ENCODE results near the gene RAB11FIP4. TPM values are rescaled to one million over a fixed set of nuclear protein-coding genes. Genes with fewer than 3 reads are reported as not detected.

RAB11FIP4 gene
- total and polyA plus RNA-seq, 9 of the 15 experiments (the other 6 are each of a cell fraction or from before 2014, with no cell fraction given): 0.62 to 16.6 (median 8.9) TPM

DNA sequence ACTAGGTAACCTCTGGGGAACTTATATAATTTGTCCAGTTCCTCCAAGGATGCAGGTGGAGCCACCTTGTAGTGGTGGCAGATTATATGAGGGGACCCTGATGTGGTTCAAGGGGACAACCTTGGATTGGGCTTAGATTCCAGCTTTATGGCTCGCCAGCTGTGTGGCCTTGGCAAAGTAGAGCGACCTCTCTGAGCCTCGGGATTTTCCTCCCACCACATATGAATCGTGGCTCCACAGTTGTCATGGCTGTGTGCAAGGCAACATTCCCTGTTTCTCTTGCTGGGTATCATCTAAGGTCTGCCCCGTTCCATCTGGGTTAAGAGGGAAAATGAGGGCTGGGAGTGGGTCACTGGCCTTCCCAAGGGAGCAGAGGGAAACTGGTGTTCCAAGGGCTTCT, 104.6 kb downstream of the RAB11FIP4 start:
- CTCF ChIA-PET (ENCODE audit: low intra/inter-chr PET ratio): no interaction called here
- 43% methylated on average over 4 of the region's 5 CpGs for WGBS (ENCODE audit: insufficient coverage, low coverage, missing lambda C conversion rate)
- no peak overlapping the region for H2AFZ ChIP-seq (ENCODE audit: low read depth, low read length)
- TF ChIP-seq ZFP36 (IDR thresholded peaks at IDR 0.05; ENCODE audit: low read depth, low read length, partially characterized antibody) (peak; percentile 75), POLR3A (IDR thresholded peaks at IDR 0.05; ENCODE audit: borderline replicate concordance, extremely low read depth, insufficient read depth, insufficient read length) (no peak), ZBTB1 (CRISPR knock-in tag; IDR thresholded peaks at IDR 0.05; ENCODE audit: borderline replicate concordance, low read depth) (no peak), POU5F1 (IDR thresholded peaks at IDR 0.05; ENCODE audit: borderline replicate concordance, low read depth, low read length, partially characterized antibody) (no peak), BCOR (IDR thresholded peaks at IDR 0.05) (peak; percentile 65; the same call in 1 of the 2 replicates), HSF4 (CRISPR knock-in tag; IDR thresholded peaks at IDR 0.05; ENCODE audit: borderline replicate concordance) (no peak), KDM1A (IDR thresholded peaks at IDR 0.05) (peak in 1 of 2 experiments; percentile 55; a peak in 2 of 4 replicates), TAF9B (IDR thresholded peaks at IDR 0.05; ENCODE audit: partially characterized antibody) (no peak), ZNF79 (CRISPR knock-in tag; IDR thresholded peaks at IDR 0.05; ENCODE audit: low read depth) (no peak), ZC3H8 (IDR thresholded peaks at IDR 0.05) (no peak), MYNN (IDR thresholded peaks at IDR 0.05) (no peak), MYNN (CRISPR knock-in tag; IDR thresholded peaks at IDR 0.05) (no peak), ZKSCAN1 (IDR thresholded peaks at IDR 0.05; ENCODE audit: low read depth, low read length) (no peak), RBM25 (IDR thresholded peaks at IDR 0.05; ENCODE audit: low read depth, low read length, severe bottlenecking) (peak; percentile 95), CBX1 (IDR thresholded peaks at IDR 0.05; ENCODE audit: low read depth) (0 out of 2 replicates have a peak, but pooled peaks have one; percentile 37)
- TF ChIP-seq, protein P1, sequence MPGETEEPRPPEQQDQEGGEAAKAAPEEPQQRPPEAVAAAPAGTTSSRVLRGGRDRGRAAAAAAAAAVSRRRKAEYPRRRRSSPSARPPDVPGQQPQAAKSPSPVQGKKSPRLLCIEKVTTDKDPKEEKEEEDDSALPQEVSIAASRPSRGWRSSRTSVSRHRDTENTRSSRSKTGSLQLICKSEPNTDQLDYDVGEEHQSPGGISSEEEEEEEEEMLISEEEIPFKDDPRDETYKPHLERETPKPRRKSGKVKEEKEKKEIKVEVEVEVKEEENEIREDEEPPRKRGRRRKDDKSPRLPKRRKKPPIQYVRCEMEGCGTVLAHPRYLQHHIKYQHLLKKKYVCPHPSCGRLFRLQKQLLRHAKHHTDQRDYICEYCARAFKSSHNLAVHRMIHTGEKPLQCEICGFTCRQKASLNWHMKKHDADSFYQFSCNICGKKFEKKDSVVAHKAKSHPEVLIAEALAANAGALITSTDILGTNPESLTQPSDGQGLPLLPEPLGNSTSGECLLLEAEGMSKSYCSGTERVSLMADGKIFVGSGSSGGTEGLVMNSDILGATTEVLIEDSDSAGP (CRISPR knock-in tag; IDR thresholded peaks at IDR 0.05): no peak
- TF ChIP-seq, protein P2, sequence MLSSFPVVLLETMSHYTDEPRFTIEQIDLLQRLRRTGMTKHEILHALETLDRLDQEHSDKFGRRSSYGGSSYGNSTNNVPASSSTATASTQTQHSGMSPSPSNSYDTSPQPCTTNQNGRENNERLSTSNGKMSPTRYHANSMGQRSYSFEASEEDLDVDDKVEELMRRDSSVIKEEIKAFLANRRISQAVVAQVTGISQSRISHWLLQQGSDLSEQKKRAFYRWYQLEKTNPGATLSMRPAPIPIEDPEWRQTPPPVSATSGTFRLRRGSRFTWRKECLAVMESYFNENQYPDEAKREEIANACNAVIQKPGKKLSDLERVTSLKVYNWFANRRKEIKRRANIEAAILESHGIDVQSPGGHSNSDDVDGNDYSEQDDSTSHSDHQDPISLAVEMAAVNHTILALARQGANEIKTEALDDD (IDR thresholded peaks at IDR 0.05): no peak

More for the DNA sequence above, 104.6 kb downstream of the RAB11FIP4 start:
- Histone ChIP-seq H3K9ac (ENCODE audit: insufficient read depth in 1 of 2, low read depth in 2 of 2, low read length in 2 of 2) (no peak overlapping the region), H3K27ac (ENCODE audit: extremely low read depth, low read depth, low read length) (no peak overlapping the region), H3K4me1 (replicated peaks in 1 of 2; ENCODE audit: control insufficient read depth in 2 of 2, insufficient read depth in 2 of 2, low read length in 2 of 2) (peaks cover 60 to 64% of the 10 kb centered on the region in 2 experiments), H3K36me3 (ENCODE audit: control insufficient read depth, insufficient read depth, low read length) (no peaks in the 10 kb centered on the region), H3K27me3 (ENCODE audit: control insufficient read depth in 2 of 2, insufficient read depth in 2 of 2, low read length in 2 of 2) (no peaks in the 10 kb centered on the region), H4K20me1 (replicated peaks; ENCODE audit: control insufficient read depth, insufficient read depth, low read length) (no peaks in the 10 kb centered on the region), H3K4me3 (no peak overlapping the region), H3K4me2 (ENCODE audit: insufficient read depth, low read length) (no peak overlapping the region), H3K9me3 (replicated peaks; ENCODE audit: control insufficient read depth, insufficient read depth, low read depth, low read length) (no peaks in the 10 kb centered on the region), H3K9me1 (ENCODE audit: control insufficient read depth, insufficient read depth, low read length) (no peaks in the 10 kb centered on the region), H3K79me2 (ENCODE audit: control insufficient read depth, insufficient read depth, low read length) (peaks cover 10% of the 10 kb centered on the region; the same call in 2 of the 3 replicates)
- in situ Hi-C loops (cut with MboI) (no loop called here), intact Hi-C loops (cut with micrococcal nuclease) (no loop called here)
- no peak for FAIRE-seq
- DNase-seq (ENCODE audit: extremely low read depth in 1 of 4, low spot score in 3 of 4): no peak
- no peak for ATAC-seq
- POLR2A ChIA-PET: no interaction called here
- no TSS peak for BruUV-seq (replicated peaks)

Data from K562 (cell line).